ENCODE data around the gene DOCK7. TPM values are rescaled to one million over a fixed set of nuclear protein-coding genes. Genes with fewer than 3 reads are reported as not detected.

Gene DOCK7
- polyA plus RNA-seq, 1 of the 3 experiments (the other 2 are of a cell fraction), result 27.6 TPM

DNA sequence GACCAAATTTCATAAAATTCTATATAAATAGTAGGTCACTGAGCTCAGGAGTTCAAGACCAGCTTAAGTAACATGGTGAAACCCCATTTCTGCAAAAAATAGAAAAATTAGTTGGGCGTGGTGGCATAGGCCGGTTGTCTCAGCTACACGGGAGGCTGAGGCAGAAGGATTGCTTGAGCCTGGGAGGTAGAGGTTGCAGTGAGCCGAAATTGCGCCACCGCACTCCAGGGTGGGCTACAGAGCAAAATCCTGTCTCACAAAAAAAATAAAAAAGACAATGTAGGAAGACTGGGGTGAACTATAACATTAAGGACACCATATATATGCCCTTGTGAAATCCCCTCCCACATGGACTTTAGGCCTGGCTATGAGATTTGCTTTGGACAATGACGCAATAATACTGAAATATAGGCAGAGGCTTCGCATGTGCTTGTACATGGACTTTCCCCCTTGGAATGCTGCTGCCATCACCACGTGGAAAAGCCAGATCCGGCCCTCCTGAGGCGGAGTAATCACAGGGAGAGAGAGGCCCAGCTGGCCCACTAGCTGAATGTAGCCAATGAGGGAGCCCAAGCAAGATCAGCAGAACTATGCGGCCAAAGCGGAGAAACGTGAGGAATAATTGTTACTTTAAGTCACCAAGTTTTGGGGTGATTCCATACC, 264.5 kb downstream of the DOCK7 start:
- H3K36me3 ChIP-seq (replicated peaks in 1 of 2; ENCODE audit: control insufficient read depth in 1 of 2, insufficient read depth in 2 of 2, low read length in 1 of 2), result no peaks in the 10 kb centered on the region
- no peak overlapping the region for H3K4me2 ChIP-seq
- no peak overlapping the region for H3K9ac ChIP-seq
- H3K9me2 ChIP-seq, result no peaks in the 10 kb centered on the region
- H3K4me1 ChIP-seq (ENCODE audit: control insufficient read depth in 1 of 2, insufficient read depth in 2 of 2, low read depth in 1 of 2, low read length in 1 of 2), result no peaks in the 10 kb centered on the region; a peak in 1 of 4 replicates
- H3K27me3 ChIP-seq (ENCODE audit: insufficient read depth), result no peaks in the 10 kb centered on the region
- H2AFZ ChIP-seq (ENCODE audit: low read depth), result no peak overlapping the region
- POLR2A ChIA-PET, result no interaction called here
- no peak overlapping the region for H3K4me3 ChIP-seq (ENCODE audit: low read depth in 2 of 2, low read length in 1 of 2)
- CTCF ChIA-PET, result no interaction called here
- H3F3A ChIP-seq (replicated peaks; ENCODE audit: insufficient read depth), result no peaks in the 10 kb centered on the region
- no peak for DNase-seq
- H4K20me1 ChIP-seq (ENCODE audit: insufficient read depth), result no peaks in the 10 kb centered on the region
- no peak overlapping the region for H3K27ac ChIP-seq (ENCODE audit: low read depth in 2 of 2, low read length in 1 of 2)
- no peak for TF ChIP-seq CHD2 (IDR thresholded peaks at IDR 0.05; ENCODE audit: low read length, partially characterized antibody)
- no peak for TF ChIP-seq TCF12 (IDR thresholded peaks at IDR 0.05)
- no peak for TF ChIP-seq ELF1 (IDR thresholded peaks at IDR 0.05)
- TF ChIP-seq, protein P1, sequence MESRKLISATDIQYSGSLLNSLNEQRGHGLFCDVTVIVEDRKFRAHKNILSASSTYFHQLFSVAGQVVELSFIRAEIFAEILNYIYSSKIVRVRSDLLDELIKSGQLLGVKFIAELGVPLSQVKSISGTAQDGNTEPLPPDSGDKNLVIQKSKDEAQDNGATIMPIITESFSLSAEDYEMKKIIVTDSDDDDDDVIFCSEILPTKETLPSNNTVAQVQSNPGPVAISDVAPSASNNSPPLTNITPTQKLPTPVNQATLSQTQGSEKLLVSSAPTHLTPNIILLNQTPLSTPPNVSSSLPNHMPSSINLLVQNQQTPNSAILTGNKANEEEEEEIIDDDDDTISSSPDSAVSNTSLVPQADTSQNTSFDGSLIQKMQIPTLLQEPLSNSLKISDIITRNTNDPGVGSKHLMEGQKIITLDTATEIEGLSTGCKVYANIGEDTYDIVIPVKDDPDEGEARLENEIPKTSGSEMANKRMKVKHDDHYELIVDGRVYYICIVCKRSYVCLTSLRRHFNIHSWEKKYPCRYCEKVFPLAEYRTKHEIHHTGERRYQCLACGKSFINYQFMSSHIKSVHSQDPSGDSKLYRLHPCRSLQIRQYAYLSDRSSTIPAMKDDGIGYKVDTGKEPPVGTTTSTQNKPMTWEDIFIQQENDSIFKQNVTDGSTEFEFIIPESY (IDR thresholded peaks at IDR 0.05; ENCODE audit: borderline replicate concordance, low read depth), result no peak
- no peak for TF ChIP-seq SIN3A (IDR thresholded peaks at IDR 0.05; ENCODE audit: borderline replicate concordance, low read depth, low read length)
- no peak for TF ChIP-seq JUND (IDR thresholded peaks at IDR 0.05)
- no peak for TF ChIP-seq EZH2phosphoT487 (IDR thresholded peaks at IDR 0.05; ENCODE audit: borderline replicate concordance, low read depth)
- no peak for TF ChIP-seq MEF2A (IDR thresholded peaks at IDR 0.05; ENCODE audit: borderline replicate concordance, low read depth)
- no peak for TF ChIP-seq RCOR1 (IDR thresholded peaks at IDR 0.05; ENCODE audit: low read length)
- TF ChIP-seq TAF1 (IDR thresholded peaks at IDR 0.05; ENCODE audit: borderline replicate concordance, low read depth, low read length), result no peak
- no peak for TF ChIP-seq POLR2AphosphoS5 (IDR thresholded peaks at IDR 0.05; ENCODE audit: low read depth, low read length)
- TF ChIP-seq, protein P2, sequence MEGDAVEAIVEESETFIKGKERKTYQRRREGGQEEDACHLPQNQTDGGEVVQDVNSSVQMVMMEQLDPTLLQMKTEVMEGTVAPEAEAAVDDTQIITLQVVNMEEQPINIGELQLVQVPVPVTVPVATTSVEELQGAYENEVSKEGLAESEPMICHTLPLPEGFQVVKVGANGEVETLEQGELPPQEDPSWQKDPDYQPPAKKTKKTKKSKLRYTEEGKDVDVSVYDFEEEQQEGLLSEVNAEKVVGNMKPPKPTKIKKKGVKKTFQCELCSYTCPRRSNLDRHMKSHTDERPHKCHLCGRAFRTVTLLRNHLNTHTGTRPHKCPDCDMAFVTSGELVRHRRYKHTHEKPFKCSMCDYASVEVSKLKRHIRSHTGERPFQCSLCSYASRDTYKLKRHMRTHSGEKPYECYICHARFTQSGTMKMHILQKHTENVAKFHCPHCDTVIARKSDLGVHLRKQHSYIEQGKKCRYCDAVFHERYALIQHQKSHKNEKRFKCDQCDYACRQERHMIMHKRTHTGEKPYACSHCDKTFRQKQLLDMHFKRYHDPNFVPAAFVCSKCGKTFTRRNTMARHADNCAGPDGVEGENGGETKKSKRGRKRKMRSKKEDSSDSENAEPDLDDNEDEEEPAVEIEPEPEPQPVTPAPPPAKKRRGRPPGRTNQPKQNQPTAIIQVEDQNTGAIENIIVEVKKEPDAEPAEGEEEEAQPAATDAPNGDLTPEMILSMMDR (IDR thresholded peaks at IDR 0.05), result no peak
- TF ChIP-seq FOSL2 (IDR thresholded peaks at IDR 0.05; ENCODE audit: borderline replicate concordance, low read depth), result no peak
- TF ChIP-seq RAD21 (IDR thresholded peaks at IDR 0.05; ENCODE audit: low read length), result no peak
- no peak for TF ChIP-seq NRF1 (IDR thresholded peaks at IDR 0.05; ENCODE audit: low read depth, low read length)
- 96% methylated on average over 14 of the region's 14 CpGs for WGBS (ENCODE audit: low lambda C conversion rate)
- no peaks in the 10 kb centered on the region for H3K9me3 ChIP-seq
- no peaks in the 10 kb centered on the region for H3K79me2 ChIP-seq (ENCODE audit: insufficient read depth)

Data from SK-N-SH (cell line).